ENCODE measurements around the gene SRGAP3. TPM values are rescaled to one million over a fixed set of nuclear protein-coding genes. Genes with fewer than 3 reads are reported as not detected.

The SRGAP3 gene
- total and polyA plus RNA-seq, 8 donors = 5.1 to 28.9 (median 22.4) TPM

DNA sequence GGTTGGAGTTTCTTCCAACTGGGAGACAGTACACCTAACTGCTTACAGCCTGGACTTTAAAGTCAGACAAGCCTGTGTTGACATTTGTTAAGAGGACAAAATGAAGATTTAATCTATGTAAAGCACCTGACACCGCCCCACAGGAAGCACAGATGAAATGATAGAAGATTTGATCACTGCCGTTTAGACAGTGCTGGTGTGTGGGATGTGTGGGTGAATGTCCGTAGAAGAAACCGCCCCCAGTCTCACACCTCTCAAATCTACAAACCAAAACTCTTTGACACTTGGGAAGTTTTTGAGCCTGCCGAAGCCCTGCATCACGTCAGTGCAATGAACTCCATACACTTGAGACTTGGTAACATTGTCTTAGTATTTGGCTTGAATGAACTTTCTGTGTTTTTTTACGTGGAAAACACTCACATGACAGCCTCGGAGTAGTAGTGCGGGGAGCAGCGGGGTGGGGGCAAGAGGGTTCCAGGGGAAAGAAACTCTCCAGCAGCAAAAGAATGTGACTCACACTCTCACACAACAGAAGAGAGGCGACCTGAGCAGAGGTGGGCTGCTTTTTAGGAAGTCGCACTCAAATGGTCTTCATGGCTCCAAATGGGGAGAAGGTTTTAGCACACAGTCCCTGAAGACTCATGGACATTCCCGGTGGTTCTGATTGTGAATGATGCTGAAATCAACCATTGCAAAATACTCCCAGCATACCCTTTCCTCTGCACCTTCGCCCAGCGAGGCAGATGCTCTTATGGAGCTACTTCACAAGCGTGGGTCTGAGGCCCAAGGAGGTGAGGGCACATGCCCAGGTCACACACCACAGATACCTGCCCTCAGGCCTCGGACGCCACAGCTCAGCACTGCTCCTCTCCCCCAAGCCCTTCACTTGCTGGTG, 79.2 kb downstream of the SRGAP3 start:
- Histone ChIP-seq H3K27me3 (no peaks in the 10 kb centered on the region), H3K27ac (no peak overlapping the region), H3K9me3 (no peaks in the 10 kb centered on the region), H3K4me3 (no peak overlapping the region), H3K36me3 (no peaks in the 10 kb centered on the region), H3K4me1 (peaks cover 0 to 5% of the 10 kb centered on the region in 2 donors)
- TF ChIP-seq, protein P1, sequence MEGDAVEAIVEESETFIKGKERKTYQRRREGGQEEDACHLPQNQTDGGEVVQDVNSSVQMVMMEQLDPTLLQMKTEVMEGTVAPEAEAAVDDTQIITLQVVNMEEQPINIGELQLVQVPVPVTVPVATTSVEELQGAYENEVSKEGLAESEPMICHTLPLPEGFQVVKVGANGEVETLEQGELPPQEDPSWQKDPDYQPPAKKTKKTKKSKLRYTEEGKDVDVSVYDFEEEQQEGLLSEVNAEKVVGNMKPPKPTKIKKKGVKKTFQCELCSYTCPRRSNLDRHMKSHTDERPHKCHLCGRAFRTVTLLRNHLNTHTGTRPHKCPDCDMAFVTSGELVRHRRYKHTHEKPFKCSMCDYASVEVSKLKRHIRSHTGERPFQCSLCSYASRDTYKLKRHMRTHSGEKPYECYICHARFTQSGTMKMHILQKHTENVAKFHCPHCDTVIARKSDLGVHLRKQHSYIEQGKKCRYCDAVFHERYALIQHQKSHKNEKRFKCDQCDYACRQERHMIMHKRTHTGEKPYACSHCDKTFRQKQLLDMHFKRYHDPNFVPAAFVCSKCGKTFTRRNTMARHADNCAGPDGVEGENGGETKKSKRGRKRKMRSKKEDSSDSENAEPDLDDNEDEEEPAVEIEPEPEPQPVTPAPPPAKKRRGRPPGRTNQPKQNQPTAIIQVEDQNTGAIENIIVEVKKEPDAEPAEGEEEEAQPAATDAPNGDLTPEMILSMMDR (IDR thresholded peaks at IDR 0.05) = no peak
- ATAC-seq = peak; percentile 34
- no peak for DNase-seq
- intact Hi-C loops (cut with DNase I) = no loop called here

DNA sequence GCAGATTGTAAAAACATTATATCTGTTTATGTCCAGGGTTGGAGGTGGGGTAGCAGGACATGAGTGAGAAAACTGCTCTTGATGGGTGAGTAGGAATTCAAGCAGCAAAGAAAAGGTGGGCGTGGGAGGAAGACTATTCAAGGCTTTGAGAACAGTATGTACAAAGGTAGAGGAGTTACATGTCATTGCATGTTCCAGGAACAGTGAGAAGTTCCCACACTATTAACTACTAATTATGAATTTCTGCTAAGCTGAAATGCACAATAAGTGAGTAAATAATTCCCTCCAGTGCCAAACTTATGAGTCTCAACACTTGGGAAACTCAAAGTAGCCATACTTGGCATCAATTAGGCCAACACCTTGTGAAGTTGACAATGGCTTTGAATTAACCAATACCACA, 80.1 kb downstream of the SRGAP3 start:
- Histone ChIP-seq H3K9me3 (no peaks in the 10 kb centered on the region), H3K27me3 (no peaks in the 10 kb centered on the region), H3K4me3 (no peak overlapping the region), H3K27ac (no peak overlapping the region), H3K36me3 (no peaks in the 10 kb centered on the region), H3K4me1 (peaks cover 0 to 5% of the 10 kb centered on the region in 2 donors)
- ATAC-seq = peak; percentile 13
- intact Hi-C loops (cut with DNase I) = no loop called here
- TF ChIP-seq, protein P1 (IDR thresholded peaks at IDR 0.05) = no peak
- DNase-seq = no peak

DNA sequence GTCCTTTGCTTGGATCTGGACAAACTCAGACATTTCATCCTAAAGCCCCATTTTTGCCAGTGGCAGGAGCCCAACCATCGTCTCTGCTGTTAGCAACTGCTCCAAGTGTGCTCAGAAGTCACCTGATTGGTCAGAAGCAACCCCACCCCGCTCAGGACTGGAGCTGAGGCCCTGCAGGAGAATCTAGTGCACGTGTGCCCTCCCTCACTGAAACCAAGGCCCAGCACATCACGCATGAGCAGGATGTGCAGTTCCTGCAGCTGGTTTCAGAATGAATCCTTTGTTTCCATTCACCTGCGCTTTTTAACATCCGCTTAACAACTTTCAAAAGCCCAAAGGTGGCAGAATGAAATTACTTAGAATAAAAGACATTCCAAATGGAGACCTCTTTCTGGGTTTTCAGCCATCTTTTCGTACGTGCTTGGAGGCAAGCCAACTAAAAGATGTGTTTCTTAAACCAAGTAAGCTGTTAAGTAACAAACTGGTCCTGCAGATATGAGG, 81.2 kb downstream of the SRGAP3 start:
- Histone ChIP-seq H3K27ac (no peak overlapping the region), H3K27me3 (no peaks in the 10 kb centered on the region), H3K9me3 (no peaks in the 10 kb centered on the region), H3K4me1 (peaks cover 0 to 5% of the 10 kb centered on the region in 2 donors), H3K36me3 (no peaks in the 10 kb centered on the region), H3K4me3 (no peak overlapping the region)
- TF ChIP-seq, protein P1 (IDR thresholded peaks at IDR 0.05) = no peak
- ATAC-seq (no peak), DNase-seq (peak in 2 of 4 donors; percentile 62 to 70)
- intact Hi-C loops (cut with DNase I) = no loop called here

DNA sequence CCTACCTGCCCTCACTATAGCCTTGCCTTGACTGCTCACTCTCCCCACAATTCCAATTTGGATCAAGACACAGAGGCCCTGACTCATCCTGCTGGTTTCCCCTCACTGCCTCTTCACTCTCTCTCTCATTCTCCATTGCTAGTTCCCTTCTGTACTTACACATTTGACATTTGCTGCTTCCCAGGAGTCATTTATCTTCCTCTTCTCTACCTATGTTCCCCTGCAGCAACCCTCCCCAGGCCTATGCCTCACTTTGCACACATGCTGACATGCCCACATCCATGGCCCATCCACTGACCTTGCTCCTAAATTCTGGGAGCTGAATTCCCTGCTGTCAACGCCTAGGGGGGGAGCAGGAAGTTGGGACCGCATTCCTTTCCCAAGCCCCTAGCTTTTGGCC, 82.2 kb downstream of the SRGAP3 start:
- no peaks in the 10 kb centered on the region for H3K36me3 ChIP-seq
- intact Hi-C loops (cut with DNase I) = no loop called here
- TF ChIP-seq, protein P1 (IDR thresholded peaks at IDR 0.05) = no peak
- H3K27ac ChIP-seq = no peak overlapping the region
- DNase-seq = no peak
- no peak for ATAC-seq
- no peak overlapping the region for H3K4me3 ChIP-seq
- no peaks in the 10 kb centered on the region for H3K4me1 ChIP-seq
- H3K9me3 ChIP-seq = no peaks in the 10 kb centered on the region
- H3K27me3 ChIP-seq = no peaks in the 10 kb centered on the region

DNA sequence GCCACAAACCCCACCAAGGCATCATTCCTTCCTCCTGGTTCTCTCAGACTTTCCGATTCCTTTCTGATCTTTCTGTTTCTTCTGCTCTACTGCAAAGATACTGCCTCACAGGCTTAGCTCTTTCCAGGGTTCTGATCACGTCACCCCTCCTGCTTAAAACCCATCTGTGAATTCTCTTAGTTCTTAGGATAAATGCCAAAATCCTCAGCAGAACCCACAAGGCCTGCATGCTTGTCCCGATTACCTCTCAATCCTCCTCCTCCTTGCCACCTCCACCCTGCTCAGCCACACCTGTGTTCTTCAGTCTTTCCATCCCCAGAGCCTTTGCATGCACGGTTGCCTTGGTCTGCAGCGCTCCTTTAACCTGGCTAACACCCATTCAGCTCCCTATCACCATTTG, 84.0 kb downstream of the SRGAP3 start:
- no peaks in the 10 kb centered on the region for H3K4me1 ChIP-seq
- no peak for ATAC-seq
- H3K27me3 ChIP-seq = no peaks in the 10 kb centered on the region
- TF ChIP-seq, protein P1 (IDR thresholded peaks at IDR 0.05) = no peak
- intact Hi-C loops (cut with DNase I) = no loop called here
- H3K9me3 ChIP-seq = no peaks in the 10 kb centered on the region
- DNase-seq = no peak
- H3K27ac ChIP-seq = no peak overlapping the region
- no peaks in the 10 kb centered on the region for H3K36me3 ChIP-seq
- H3K4me3 ChIP-seq = no peak overlapping the region
